ENCODE data around the gene POLN.

POLN gene

GRCh38 chr4:2274320-2275043 lies 32.6 kb upstream of the POLN start:
- no peak for DNase-seq (ENCODE audit: low read depth)
- no peak overlapping the region for H3K4me3 ChIP-seq (ENCODE audit: low read length)
- TF ChIP-seq, protein P1, sequence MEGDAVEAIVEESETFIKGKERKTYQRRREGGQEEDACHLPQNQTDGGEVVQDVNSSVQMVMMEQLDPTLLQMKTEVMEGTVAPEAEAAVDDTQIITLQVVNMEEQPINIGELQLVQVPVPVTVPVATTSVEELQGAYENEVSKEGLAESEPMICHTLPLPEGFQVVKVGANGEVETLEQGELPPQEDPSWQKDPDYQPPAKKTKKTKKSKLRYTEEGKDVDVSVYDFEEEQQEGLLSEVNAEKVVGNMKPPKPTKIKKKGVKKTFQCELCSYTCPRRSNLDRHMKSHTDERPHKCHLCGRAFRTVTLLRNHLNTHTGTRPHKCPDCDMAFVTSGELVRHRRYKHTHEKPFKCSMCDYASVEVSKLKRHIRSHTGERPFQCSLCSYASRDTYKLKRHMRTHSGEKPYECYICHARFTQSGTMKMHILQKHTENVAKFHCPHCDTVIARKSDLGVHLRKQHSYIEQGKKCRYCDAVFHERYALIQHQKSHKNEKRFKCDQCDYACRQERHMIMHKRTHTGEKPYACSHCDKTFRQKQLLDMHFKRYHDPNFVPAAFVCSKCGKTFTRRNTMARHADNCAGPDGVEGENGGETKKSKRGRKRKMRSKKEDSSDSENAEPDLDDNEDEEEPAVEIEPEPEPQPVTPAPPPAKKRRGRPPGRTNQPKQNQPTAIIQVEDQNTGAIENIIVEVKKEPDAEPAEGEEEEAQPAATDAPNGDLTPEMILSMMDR (conservative IDR thresholded peaks at IDR 0.05; ENCODE audit: low read length) = no peak

DNA sequence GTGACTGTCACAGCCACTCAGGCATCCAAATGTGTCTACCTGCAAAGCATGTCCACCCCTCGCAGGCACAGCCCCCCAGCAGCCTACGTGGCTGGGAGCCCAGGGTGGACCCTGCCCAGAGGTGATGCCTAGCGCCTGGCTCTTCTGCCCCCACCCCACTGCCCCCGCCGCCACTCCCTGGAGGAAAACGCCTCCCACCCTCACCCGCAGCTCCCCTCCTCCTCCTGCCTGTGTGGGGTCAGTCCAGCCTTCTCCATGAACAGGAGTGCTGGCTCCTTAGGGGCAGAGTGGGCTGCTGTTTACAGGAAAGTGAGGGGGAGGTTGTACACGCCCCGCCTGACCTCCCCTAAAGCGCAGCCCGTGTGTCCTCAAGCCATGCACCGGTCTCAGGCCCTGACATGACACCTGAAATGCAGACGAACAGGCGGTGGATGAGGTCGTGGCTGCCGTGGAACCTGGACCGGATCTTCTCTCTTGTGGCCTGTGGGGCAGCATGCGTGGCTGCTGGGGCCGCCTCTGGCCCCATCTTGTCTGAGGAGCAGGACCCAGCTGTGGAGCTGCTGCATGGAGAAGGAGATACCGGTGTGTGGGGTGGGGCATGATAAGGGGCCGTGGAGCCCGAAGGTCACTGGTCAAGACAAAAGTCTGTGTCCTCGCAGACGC lies 31.9 kb upstream of the POLN start:
- DNase-seq (ENCODE audit: low read depth) = no peak
- TF ChIP-seq, protein P1 (conservative IDR thresholded peaks at IDR 0.05; ENCODE audit: low read length) = no peak
- no peak overlapping the region for H3K4me3 ChIP-seq (ENCODE audit: low read length)

GRCh38 chr4:2273221-2273620 lies 31.3 kb upstream of the POLN start:
- no peak for DNase-seq (ENCODE audit: low read depth)
- TF ChIP-seq, protein P1 (conservative IDR thresholded peaks at IDR 0.05; ENCODE audit: low read length) = no peak
- H3K4me3 ChIP-seq (ENCODE audit: low read length) = no peak overlapping the region

- TF ChIP-seq, protein P1 (conservative IDR thresholded peaks at IDR 0.05; ENCODE audit: low read length) = no peak
- no peak overlapping the region for H3K4me3 ChIP-seq (ENCODE audit: low read length)
- DNase-seq (ENCODE audit: low read depth) = no peak
These were observed 30.9 kb upstream of the POLN start for GRCh38 chr4:2272828-2273120.

DNA sequence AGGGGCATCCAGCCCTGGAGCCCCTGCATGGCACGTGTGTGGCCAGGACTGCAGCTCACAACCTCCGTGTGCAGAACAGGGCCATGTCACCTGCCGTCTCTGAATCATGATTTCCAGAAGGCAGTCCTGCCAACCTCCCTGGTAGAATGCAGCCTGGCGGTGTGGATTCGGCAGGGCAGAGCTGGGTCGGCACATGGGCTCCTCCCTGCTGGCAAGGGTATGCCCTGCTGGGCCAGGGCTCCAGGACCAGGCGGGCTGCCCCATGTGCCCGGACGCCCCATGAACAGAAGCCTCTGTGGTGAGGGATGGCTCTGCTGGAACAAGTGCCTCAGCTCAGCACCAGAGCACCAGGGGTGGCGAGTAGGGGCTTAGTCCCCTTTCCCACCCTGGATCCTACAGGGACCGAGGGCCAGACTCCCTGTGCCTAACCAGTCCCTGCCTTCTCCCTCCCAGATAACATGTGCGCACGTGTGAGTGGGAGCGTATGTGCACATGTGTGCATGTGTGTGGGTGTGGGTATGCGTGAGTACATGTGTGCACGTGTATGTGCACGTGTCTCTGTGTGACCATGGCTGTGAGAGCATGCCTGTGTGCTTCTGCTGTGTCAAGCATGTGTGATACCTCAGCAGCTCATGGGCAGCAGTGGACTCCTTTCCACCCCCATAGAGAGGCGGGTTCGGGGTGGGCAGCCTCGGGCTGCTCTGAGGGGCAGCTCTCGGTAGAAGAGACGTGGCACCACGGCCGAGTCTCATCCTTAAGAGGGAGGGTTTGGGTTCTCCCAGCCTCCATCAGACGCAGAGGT lies 30.3 kb upstream of the POLN start:
- TF ChIP-seq, protein P1 (conservative IDR thresholded peaks at IDR 0.05; ENCODE audit: low read length) = no peak
- DNase-seq (ENCODE audit: low read depth) = no peak
- H3K4me3 ChIP-seq (ENCODE audit: low read length) = no peak overlapping the region

DNA sequence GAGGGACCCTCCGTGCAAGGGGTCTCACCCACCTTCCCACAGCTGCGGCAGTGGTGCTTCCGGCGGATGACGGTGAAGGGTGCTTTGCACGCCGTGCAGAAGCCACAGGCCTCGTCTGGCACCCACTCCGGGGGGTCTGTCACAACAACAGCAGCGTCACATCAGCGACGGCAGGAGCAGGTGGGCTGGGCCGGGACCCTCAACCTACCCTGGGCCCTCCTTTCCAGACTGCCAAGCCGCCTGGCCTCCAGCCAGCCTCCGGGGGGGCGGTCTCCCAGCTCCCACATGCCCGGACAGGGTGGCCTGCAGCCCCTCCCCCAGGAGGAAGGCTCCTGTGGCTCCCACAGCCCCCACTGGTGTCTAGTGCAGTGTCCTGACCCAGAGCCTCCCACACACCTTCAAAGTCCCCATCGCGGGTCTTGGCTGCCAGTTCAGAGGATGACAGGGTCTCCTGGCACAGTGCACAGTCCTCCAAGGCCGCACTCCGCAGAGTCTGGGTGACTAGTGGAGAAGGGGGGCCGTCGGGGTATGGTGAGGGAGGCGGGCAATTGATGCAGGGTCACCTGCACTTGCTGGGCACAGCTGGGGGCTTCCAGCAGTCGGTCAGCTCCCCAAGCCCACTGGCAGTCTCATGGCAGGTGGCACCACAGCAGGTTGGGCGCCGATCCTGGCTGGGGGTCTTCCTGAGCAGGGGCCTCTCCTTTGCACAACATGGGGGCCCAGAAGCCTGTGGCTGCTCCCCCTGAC lies 29.5 kb upstream of the POLN start:
- TF ChIP-seq, protein P1 (conservative IDR thresholded peaks at IDR 0.05; ENCODE audit: low read length) = no peak
- no peak for DNase-seq (ENCODE audit: low read depth)
- H3K4me3 ChIP-seq (ENCODE audit: low read length) = no peak overlapping the region

All from AG10803 (cell line).